Body of pancreas (tissue), 4 donors: Measurements from ENCODE around the gene CHD6.

Source experiments
- CTCF ChIP-seq, 7 experiments: fragments of 450-650 bp in 4 of 7; fragments of 200-600 bp in 3 of 7; sonication (generic) in 3 of 7; IDR thresholded peaks; one replicate each; pipeline ENCODE4 v1.5.1; 2016 to 2019; ENCODE audit warnings: antibody characterized with exemption in 7 of 7
- POLR2A ChIP-seq, 3 donors: fragments of 450-650 bp; IDR thresholded peaks; one replicate each; pipeline ENCODE4 v1.6.1; 2016; ENCODE audit warnings: antibody characterized with exemption in 3 of 3, mild to moderate bottlenecking in 2 of 3

DNA sequence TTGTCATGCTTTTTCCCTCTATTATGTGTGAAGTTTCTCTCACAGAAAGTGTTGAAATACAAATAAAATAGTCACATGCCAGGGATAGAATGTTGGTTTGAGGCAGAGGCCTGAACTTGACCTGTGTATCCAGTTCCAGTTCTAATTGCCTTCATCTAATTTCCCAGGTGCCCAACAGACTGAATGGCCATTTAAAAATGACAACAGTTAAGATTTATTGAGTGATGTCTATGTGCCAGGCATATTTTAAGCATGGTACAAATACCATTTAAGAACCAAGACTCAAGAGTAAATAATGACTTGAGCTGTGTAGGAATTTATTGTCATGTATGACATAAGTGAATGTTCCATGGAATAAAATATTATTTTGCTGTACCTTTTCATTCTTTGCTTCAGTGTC, 163.9 kb downstream of the CHD6 start:
- TF ChIP-seq CTCF (IDR thresholded peaks at IDR 0.05), result no peak
- no peak for TF ChIP-seq POLR2A (IDR thresholded peaks at IDR 0.05)
